Measurements from ENCODE around the gene JSRP1.

Gene JSRP1

DNA sequence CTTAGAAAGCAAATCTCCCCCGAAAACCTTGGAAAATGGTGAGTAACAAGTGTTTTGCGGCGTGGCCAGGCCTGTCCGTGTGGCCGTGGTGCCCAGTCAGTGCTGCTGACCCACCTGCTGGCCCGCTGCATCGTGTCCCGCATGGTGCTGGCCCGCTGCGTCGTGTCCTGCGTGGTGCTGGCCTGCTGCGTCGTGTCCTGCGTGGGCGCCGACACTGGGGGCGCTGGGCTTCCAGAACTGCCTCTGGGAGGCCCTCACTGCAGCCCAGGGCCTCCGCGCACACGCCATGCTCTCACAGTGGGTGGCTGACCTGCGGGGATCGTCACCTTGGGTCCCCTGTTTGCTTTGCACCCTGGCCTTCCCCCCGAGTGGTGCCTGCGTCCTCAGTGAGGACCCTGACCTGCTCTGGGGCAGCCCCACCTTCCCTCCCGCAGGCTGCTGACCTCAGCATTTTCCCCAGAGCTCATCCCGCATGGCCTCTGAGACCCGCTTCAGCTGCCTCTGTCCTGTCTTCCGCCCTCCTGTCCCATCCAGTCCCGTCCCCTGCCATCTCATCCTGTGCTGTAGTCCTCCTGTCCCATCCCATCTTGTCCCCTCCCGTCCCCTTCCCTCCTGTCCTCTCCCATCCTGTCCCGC, 30.7 kb downstream of the JSRP1 start:
- no peak overlapping the region for H3K27ac ChIP-seq (replicated peaks)
- TF ChIP-seq, protein P1, sequence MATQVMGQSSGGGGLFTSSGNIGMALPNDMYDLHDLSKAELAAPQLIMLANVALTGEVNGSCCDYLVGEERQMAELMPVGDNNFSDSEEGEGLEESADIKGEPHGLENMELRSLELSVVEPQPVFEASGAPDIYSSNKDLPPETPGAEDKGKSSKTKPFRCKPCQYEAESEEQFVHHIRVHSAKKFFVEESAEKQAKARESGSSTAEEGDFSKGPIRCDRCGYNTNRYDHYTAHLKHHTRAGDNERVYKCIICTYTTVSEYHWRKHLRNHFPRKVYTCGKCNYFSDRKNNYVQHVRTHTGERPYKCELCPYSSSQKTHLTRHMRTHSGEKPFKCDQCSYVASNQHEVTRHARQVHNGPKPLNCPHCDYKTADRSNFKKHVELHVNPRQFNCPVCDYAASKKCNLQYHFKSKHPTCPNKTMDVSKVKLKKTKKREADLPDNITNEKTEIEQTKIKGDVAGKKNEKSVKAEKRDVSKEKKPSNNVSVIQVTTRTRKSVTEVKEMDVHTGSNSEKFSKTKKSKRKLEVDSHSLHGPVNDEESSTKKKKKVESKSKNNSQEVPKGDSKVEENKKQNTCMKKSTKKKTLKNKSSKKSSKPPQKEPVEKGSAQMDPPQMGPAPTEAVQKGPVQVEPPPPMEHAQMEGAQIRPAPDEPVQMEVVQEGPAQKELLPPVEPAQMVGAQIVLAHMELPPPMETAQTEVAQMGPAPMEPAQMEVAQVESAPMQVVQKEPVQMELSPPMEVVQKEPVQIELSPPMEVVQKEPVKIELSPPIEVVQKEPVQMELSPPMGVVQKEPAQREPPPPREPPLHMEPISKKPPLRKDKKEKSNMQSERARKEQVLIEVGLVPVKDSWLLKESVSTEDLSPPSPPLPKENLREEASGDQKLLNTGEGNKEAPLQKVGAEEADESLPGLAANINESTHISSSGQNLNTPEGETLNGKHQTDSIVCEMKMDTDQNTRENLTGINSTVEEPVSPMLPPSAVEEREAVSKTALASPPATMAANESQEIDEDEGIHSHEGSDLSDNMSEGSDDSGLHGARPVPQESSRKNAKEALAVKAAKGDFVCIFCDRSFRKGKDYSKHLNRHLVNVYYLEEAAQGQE (IDR thresholded peaks at IDR 0.05; ENCODE audit: insufficient replicate concordance, low read depth) = no peak
- TF ChIP-seq POLR2AphosphoS5 (IDR thresholded peaks at IDR 0.05; ENCODE audit: low read depth) = no peak
- no peak for TF ChIP-seq SPI1 (IDR thresholded peaks at IDR 0.05; ENCODE audit: borderline replicate concordance, low read depth)
- no peak for TF ChIP-seq GABPA (IDR thresholded peaks at IDR 0.05; ENCODE audit: low read depth)
- TF ChIP-seq, protein P2, sequence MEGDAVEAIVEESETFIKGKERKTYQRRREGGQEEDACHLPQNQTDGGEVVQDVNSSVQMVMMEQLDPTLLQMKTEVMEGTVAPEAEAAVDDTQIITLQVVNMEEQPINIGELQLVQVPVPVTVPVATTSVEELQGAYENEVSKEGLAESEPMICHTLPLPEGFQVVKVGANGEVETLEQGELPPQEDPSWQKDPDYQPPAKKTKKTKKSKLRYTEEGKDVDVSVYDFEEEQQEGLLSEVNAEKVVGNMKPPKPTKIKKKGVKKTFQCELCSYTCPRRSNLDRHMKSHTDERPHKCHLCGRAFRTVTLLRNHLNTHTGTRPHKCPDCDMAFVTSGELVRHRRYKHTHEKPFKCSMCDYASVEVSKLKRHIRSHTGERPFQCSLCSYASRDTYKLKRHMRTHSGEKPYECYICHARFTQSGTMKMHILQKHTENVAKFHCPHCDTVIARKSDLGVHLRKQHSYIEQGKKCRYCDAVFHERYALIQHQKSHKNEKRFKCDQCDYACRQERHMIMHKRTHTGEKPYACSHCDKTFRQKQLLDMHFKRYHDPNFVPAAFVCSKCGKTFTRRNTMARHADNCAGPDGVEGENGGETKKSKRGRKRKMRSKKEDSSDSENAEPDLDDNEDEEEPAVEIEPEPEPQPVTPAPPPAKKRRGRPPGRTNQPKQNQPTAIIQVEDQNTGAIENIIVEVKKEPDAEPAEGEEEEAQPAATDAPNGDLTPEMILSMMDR (IDR thresholded peaks at IDR 0.05; ENCODE audit: insufficient read depth, low read length) = no peak
- no peaks in the 10 kb centered on the region for H3K27me3 ChIP-seq (ENCODE audit: insufficient read depth, poor library complexity, severe bottlenecking)
- DNase-seq (ENCODE audit: low read depth in 1 of 2, low spot score in 1 of 2) = no peak
- H3K4me3 ChIP-seq (replicated peaks; ENCODE audit: insufficient read depth, low read length) = no peak overlapping the region

DNA sequence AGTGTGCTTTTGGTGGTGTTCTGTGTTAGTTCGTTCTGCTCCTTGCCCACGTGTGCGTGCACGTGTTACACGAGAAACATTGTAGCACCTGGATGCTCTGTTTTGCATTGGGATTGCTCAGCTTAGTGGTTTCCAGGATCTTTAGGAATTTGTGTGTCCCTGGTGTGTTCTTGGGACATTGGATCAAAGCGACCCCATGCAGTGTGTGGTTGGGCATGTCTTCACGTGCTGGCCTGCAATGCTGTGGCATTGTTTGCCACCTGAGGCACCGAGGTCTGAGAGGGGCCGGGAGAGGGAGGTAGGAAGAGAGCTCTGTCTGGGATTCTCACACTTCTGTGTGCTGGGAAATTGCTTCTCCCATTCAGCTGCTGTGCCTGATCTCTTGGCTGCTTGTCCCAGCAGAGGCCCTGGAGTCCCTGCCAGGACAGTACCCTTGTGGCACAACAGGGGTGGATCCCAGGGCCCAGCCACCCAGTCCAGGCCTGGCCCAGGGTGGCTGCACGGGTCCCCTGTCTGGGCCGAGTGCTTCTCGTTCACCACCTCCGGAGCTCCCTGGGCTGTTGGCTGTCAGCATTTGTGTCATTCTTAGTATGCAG, 31.4 kb downstream of the JSRP1 start:
- no peak overlapping the region for H3K4me3 ChIP-seq (replicated peaks; ENCODE audit: insufficient read depth, low read length)
- DNase-seq (ENCODE audit: low read depth in 1 of 2, low spot score in 1 of 2) = no peak
- TF ChIP-seq POLR2AphosphoS5 (IDR thresholded peaks at IDR 0.05; ENCODE audit: low read depth) (no peak), GABPA (IDR thresholded peaks at IDR 0.05; ENCODE audit: low read depth) (no peak), SPI1 (IDR thresholded peaks at IDR 0.05; ENCODE audit: borderline replicate concordance, low read depth) (no peak)
- TF ChIP-seq, protein P1 (IDR thresholded peaks at IDR 0.05; ENCODE audit: insufficient replicate concordance, low read depth) = no peak
- TF ChIP-seq, protein P2 (IDR thresholded peaks at IDR 0.05; ENCODE audit: insufficient read depth, low read length) = no peak
- H3K27me3 ChIP-seq (ENCODE audit: insufficient read depth, poor library complexity, severe bottlenecking) = no peaks in the 10 kb centered on the region
- H3K27ac ChIP-seq (replicated peaks) = no peak overlapping the region

DNA sequence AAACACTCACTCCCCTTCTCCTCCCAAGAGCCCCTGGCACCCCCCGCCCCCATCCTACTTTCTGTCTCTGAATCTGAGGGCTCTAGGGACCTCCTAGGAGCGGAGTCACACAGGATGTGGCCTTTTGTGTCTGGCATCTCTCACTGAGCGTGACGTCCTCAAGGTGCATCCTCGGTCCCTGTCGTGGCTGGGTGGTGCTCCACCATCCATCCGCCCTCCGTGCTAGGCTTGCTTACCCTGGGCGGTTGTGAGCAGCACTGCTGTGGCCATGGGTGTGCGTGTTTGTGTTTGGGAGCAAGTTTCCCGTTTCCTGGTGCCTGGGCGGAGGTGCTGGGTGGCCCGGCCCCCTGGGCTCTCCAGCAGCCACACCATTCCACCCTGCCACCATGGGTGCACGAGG, 32.3 kb downstream of the JSRP1 start:
- TF ChIP-seq, protein P2 (IDR thresholded peaks at IDR 0.05; ENCODE audit: insufficient read depth, low read length) = no peak
- no peak for TF ChIP-seq SPI1 (IDR thresholded peaks at IDR 0.05; ENCODE audit: borderline replicate concordance, low read depth)
- TF ChIP-seq, protein P1 (IDR thresholded peaks at IDR 0.05; ENCODE audit: insufficient replicate concordance, low read depth) = no peak
- TF ChIP-seq GABPA (IDR thresholded peaks at IDR 0.05; ENCODE audit: low read depth) = no peak
- TF ChIP-seq POLR2AphosphoS5 (IDR thresholded peaks at IDR 0.05; ENCODE audit: low read depth) = no peak
- no peak for DNase-seq (ENCODE audit: low read depth in 1 of 2, low spot score in 1 of 2)
- no peak overlapping the region for H3K27ac ChIP-seq (replicated peaks)
- H3K27me3 ChIP-seq (ENCODE audit: insufficient read depth, poor library complexity, severe bottlenecking) = no peaks in the 10 kb centered on the region
- no peak overlapping the region for H3K4me3 ChIP-seq (replicated peaks; ENCODE audit: insufficient read depth, low read length)
